ENCODE results near the gene TMPRSS12. TPM values are rescaled to one million over a fixed set of nuclear protein-coding genes. Genes with fewer than 3 reads are reported as not detected.
"Not testable (repeated sequence)": the region's sequence is repeated elsewhere in the genome, so short reads cannot be mapped to it uniquely, and the experiment has no call there.

Gene TMPRSS12
- total and polyA plus RNA-seq, 2 donors (not counting 1 experiment from before 2014, with no cell fraction given), result not detected

- no peaks in the 10 kb centered on the region for H3K79me2 ChIP-seq (ENCODE audit: control insufficient read depth, insufficient read depth, low read length)
- H3K27ac ChIP-seq (ENCODE audit: insufficient read depth, low read length), result no peak overlapping the region
Measured at GRCh38 chr12:50822082-50822481, 20.6 kb upstream of the TMPRSS12 start.

GRCh38 chr12:50823724-50824123 lies 19.0 kb upstream of the TMPRSS12 start:
- not testable (repeated sequence) for H3K4me3 ChIP-seq (replicated peaks in 1 of 4; ENCODE audit: control extremely low read depth in 1 of 4, insufficient read depth in 1 of 4, low read depth in 3 of 4, low read length in 4 of 4); H3K36me3 ChIP-seq (ENCODE audit: control insufficient read depth, insufficient read depth, low read length); H3K27ac ChIP-seq (ENCODE audit: insufficient read depth, low read length); H3K9ac ChIP-seq (ENCODE audit: insufficient read depth, low read length); H2AFZ ChIP-seq (ENCODE audit: low read length); H3K9me3 ChIP-seq (ENCODE audit: control insufficient read depth, insufficient read depth, low read depth, low read length); H3K27me3 ChIP-seq (ENCODE audit: control insufficient read depth, insufficient read depth, low read length); H3K4me2 ChIP-seq (ENCODE audit: extremely low read depth, insufficient read depth, low read length); H3K4me1 ChIP-seq (ENCODE audit: control insufficient read depth, extremely low read depth, insufficient read depth, low read length); H4K20me1 ChIP-seq (ENCODE audit: control insufficient read depth, extremely low read depth, insufficient read depth, low read length); H3K79me2 ChIP-seq (ENCODE audit: control insufficient read depth, insufficient read depth, low read length); DNase-seq (ENCODE audit: low read depth in 2 of 2)

More at GRCh38 chr12:50822082-50822481, 20.6 kb upstream of the TMPRSS12 start:
- TF ChIP-seq CTCF (conservative IDR thresholded peaks at IDR 0.05 in 1 of 2, IDR thresholded peaks at IDR 0.05 in 1 of 2; ENCODE audit: low read depth in 1 of 2, low read length in 2 of 2) (no peak), EZH2 (IDR thresholded peaks at IDR 0.05; ENCODE audit: low read length, missing control alignments) (no peak)
- DNase-seq (ENCODE audit: low read depth in 2 of 2), result no peak
- Histone ChIP-seq H3K4me2 (ENCODE audit: extremely low read depth, insufficient read depth, low read length) (no peak overlapping the region), H2AFZ (ENCODE audit: low read length) (no peak overlapping the region), H4K20me1 (ENCODE audit: control insufficient read depth, extremely low read depth, insufficient read depth, low read length) (no peaks in the 10 kb centered on the region), H3K4me3 (replicated peaks in 1 of 4; ENCODE audit: control extremely low read depth in 1 of 4, insufficient read depth in 1 of 4, low read depth in 3 of 4, low read length in 4 of 4) (no peak overlapping the region), H3K9ac (ENCODE audit: insufficient read depth, low read length) (no peak overlapping the region), H3K9me3 (ENCODE audit: control insufficient read depth, insufficient read depth, low read depth, low read length) (no peaks in the 10 kb centered on the region), H3K27me3 (ENCODE audit: control insufficient read depth, insufficient read depth, low read length) (no peaks in the 10 kb centered on the region), H3K4me1 (ENCODE audit: control insufficient read depth, extremely low read depth, insufficient read depth, low read length) (no peaks in the 10 kb centered on the region), H3K36me3 (ENCODE audit: control insufficient read depth, insufficient read depth, low read length) (peaks cover 1% of the 10 kb centered on the region)

GRCh38 chr12:50824914-50825313 lies 17.8 kb upstream of the TMPRSS12 start:
- Histone ChIP-seq H2AFZ (ENCODE audit: low read length) (no peak overlapping the region), H3K4me3 (replicated peaks in 1 of 4; ENCODE audit: control extremely low read depth in 1 of 4, insufficient read depth in 1 of 4, low read depth in 3 of 4, low read length in 4 of 4) (no peak overlapping the region)

More at GRCh38 chr12:50824914-50825313, 17.8 kb upstream of the TMPRSS12 start:
- no peaks in the 10 kb centered on the region for H3K79me2 ChIP-seq (ENCODE audit: control insufficient read depth, insufficient read depth, low read length)
- H3K4me1 ChIP-seq (ENCODE audit: control insufficient read depth, extremely low read depth, insufficient read depth, low read length), result no peaks in the 10 kb centered on the region
- H3K4me2 ChIP-seq (ENCODE audit: extremely low read depth, insufficient read depth, low read length), result no peak overlapping the region
- H3K9me3 ChIP-seq (ENCODE audit: control insufficient read depth, insufficient read depth, low read depth, low read length), result no peaks in the 10 kb centered on the region
- no peak for DNase-seq (ENCODE audit: low read depth in 2 of 2)
- no peak overlapping the region for H3K9ac ChIP-seq (ENCODE audit: insufficient read depth, low read length)
- no peak overlapping the region for H3K27ac ChIP-seq (ENCODE audit: insufficient read depth, low read length)
- no peak for TF ChIP-seq CTCF (conservative IDR thresholded peaks at IDR 0.05 in 1 of 2, IDR thresholded peaks at IDR 0.05 in 1 of 2; ENCODE audit: low read depth in 1 of 2, low read length in 2 of 2)
- no peak for TF ChIP-seq EZH2 (IDR thresholded peaks at IDR 0.05; ENCODE audit: low read length, missing control alignments)
- no peaks in the 10 kb centered on the region for H3K27me3 ChIP-seq (ENCODE audit: control insufficient read depth, insufficient read depth, low read length)
- H4K20me1 ChIP-seq (ENCODE audit: control insufficient read depth, extremely low read depth, insufficient read depth, low read length), result no peaks in the 10 kb centered on the region
- H3K36me3 ChIP-seq (ENCODE audit: control insufficient read depth, insufficient read depth, low read length), result peaks cover 1% of the 10 kb centered on the region
